ENCODE data around the gene C2CD4B.

The C2CD4B gene

DNA sequence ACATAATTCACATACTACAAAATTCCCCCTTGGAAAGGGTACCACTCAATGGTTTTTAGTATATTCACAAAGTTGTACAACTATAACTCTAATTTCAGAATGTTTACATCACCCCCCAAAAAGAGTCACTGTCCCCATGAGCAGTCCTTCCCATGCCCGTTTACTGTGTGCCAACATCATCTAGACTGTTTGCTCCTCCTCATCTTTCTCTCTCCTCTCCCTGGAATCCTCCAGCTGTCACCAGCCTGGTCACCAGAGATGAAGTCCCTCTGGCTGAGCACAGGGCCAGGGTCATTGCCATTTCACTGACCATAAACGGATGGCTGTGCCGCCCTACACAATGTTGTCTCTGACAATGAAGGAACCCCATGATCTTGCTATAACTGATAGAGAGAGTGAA, 45.2 kb downstream of the C2CD4B start:
- no peak for DNase-seq (ENCODE audit: low read depth in 3 of 3, low spot score in 1 of 3)

DNA sequence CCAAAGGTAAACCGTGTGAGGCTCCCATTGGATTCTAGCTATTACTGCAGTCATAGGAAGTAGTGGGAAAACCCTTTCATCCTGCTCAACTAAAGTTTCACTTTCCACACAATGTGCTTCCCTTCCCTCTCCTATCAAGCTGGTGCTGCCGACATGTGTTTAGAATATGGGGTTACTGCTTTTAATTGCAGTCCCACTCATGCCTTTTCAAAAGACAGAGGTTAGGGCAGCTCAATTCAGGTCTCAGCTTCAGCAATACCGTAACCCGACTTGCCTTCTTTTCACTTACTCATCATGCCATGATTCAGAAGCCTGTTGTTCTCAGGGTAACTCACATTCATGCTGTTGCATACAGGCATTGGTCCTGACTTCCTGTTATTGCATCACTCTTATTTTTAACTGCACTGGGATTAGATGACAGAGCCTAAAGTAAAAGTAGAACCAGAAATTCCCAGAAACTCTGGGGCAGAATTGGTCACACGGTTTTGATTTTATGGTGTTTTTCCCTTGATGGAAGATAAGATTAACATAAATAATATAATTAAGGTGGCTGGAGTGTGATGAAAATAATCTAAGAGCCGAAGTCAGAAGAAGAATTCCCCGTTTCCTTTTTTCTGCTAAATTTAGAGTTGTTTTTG, 45.7 kb downstream of the C2CD4B start:
- DNase-seq (ENCODE audit: low read depth in 3 of 3, low spot score in 1 of 3): peak in 1 of 3 donors; percentile 1

- DNase-seq (ENCODE audit: low read depth in 3 of 3, low spot score in 1 of 3): no peak
These were observed 46.4 kb downstream of the C2CD4B start for GRCh38 chr15:62118520-62119226.

- no peak for DNase-seq (ENCODE audit: low read depth in 3 of 3, low spot score in 1 of 3)
These were observed 49.2 kb downstream of the C2CD4B start for GRCh38 chr15:62115847-62116246.
